Stimulated activated naive CD8-positive, alpha-beta T cell treated with anti-CD3 and anti-CD28 coated beads, Interleukin-15, Interleukin-2, amounts not matched to agents 100 ng/mL and 50 ng/mL, for 24 hours (primary cell): ENCODE data around the gene PRDM16.
"Not testable (repeated sequence)": the region's sequence is repeated elsewhere in the genome, so short reads cannot be mapped to it uniquely, and the experiment has no call there.

ENCODE experiments used
- H3K27ac Mint-ChIP-seq: one replicate; pipeline ENCODE4 v1.8.0; 2021; ENCODE audit warnings: mild to moderate bottlenecking, mixed read lengths
- H3K27me3 Mint-ChIP-seq: one replicate; pipeline ENCODE4 v1.8.0; 2021; ENCODE audit warnings: mixed read lengths
- H3K36me3 Mint-ChIP-seq: one replicate; pipeline ENCODE4 v1.8.0; 2021; ENCODE audit warnings: low read depth, mixed read lengths
- H3K4me1 Mint-ChIP-seq: one replicate; pipeline ENCODE4 v1.8.0; 2021; ENCODE audit warnings: low read depth, mixed read lengths
- H3K4me3 Mint-ChIP-seq: one replicate; pipeline ENCODE4 v1.8.0; 2021; ENCODE audit warnings: mild to moderate bottlenecking, mixed read lengths
- H3K9me3 Mint-ChIP-seq: one replicate; pipeline ENCODE4 v1.8.0; 2021; ENCODE audit warnings: mixed read lengths

The PRDM16 gene

DNA sequence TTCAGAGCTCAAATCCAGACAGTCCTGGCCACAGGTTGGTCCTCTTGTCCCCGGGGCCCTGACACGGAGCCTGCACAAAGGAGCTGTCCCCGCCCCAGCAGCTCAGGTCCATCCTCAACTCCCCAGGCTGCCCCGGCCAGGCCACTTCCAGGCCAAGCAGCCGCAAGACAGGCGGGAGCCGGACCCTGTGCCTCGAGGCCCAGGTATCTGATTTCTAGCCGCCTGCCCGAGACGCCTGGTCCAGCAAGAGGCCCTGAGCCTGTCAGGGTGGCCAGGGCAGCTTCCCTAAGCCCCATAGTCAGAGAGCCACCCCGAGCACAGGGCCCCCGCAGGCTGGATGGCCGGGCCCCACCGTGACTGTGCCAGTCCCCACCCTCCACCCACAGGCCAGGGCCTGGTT is 165.3 kb downstream of the PRDM16 start:
- H3K4me3 Mint-ChIP-seq = no peak overlapping the region
- H3K9me3 Mint-ChIP-seq = no peaks in the 10 kb centered on the region
- H3K27me3 Mint-ChIP-seq = no peaks in the 10 kb centered on the region
- no peaks in the 10 kb centered on the region for H3K4me1 Mint-ChIP-seq
- no peaks in the 10 kb centered on the region for H3K36me3 Mint-ChIP-seq
- H3K27ac Mint-ChIP-seq = no peak overlapping the region

DNA sequence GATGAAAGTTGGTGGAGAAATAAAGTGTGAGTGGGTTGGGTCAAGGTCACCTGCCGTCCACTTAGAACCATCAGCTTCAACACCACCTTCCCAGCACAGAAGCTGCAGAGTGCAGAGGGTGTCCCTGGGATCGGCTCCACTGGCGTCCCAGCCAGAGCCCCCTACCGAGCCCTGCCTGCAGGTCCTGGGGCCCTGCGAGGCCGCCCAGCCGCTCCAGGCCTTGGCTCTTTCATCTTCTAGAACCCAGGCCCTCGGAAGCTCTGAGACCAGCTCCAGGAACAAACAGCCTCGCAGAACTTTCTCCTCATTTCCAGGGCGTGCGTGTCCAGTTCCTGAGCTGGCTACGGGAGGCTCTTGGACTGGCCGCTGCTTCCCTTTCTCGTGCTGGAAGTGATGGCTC is 166.0 kb downstream of the PRDM16 start:
- H3K27ac Mint-ChIP-seq = no peak overlapping the region

DNA sequence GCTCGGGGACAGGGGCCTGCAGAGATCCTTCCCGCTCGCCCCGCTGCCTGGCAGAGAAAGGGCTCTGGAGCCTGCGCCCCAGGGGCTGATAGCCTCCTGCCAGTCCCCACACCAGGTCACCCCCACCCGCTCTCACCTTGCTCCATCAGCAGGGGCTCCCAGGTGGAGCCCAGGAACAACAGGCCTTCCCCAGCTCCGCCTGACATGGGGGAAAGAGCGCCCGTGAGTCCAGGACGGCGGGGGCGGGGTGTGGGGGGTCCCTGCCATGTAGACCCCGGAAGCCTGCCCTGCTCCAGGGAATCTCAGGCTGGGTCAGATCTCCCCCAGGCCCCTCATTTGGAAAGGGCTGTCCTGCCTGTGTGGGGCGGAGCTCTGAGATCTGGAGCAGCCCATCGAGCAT is 166.5 kb downstream of the PRDM16 start:
- H3K4me3 Mint-ChIP-seq = no peak overlapping the region
- no peaks in the 10 kb centered on the region for H3K36me3 Mint-ChIP-seq
- no peak overlapping the region for H3K27ac Mint-ChIP-seq
- no peaks in the 10 kb centered on the region for H3K9me3 Mint-ChIP-seq
- H3K4me1 Mint-ChIP-seq = no peaks in the 10 kb centered on the region
- no peaks in the 10 kb centered on the region for H3K27me3 Mint-ChIP-seq

More for the DNA sequence above, 166.0 kb downstream of the PRDM16 start:
- H3K36me3 Mint-ChIP-seq = no peaks in the 10 kb centered on the region
- H3K9me3 Mint-ChIP-seq = no peaks in the 10 kb centered on the region
- H3K27me3 Mint-ChIP-seq = no peaks in the 10 kb centered on the region
- no peak overlapping the region for H3K4me3 Mint-ChIP-seq
- H3K4me1 Mint-ChIP-seq = no peaks in the 10 kb centered on the region

DNA sequence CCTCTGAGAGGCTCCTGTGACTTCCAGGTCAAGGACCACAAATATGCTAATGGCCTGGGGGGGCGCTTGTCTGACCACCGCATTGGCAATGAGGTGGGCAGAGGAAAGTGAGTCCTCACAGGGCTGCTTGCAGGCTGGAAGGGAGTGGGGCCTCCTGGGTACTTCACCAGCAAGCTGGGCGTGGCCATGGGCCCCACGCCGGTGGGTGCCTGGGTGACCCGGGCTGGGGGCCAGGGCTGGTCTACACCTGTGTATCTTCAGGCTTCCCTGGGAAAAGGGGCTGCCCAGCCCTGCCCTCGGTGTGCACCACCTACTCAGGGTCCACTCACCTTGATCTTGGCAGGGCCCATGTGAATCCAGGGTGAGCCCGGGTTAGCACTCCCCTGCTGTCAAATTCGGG is 167.4 kb downstream of the PRDM16 start:
- Mint-ChIP-seq H3K4me3 (no peak overlapping the region), H3K27me3 (no peaks in the 10 kb centered on the region), H3K4me1 (no peaks in the 10 kb centered on the region), H3K36me3 (no peaks in the 10 kb centered on the region), H3K9me3 (no peaks in the 10 kb centered on the region), H3K27ac (no peak overlapping the region)

DNA sequence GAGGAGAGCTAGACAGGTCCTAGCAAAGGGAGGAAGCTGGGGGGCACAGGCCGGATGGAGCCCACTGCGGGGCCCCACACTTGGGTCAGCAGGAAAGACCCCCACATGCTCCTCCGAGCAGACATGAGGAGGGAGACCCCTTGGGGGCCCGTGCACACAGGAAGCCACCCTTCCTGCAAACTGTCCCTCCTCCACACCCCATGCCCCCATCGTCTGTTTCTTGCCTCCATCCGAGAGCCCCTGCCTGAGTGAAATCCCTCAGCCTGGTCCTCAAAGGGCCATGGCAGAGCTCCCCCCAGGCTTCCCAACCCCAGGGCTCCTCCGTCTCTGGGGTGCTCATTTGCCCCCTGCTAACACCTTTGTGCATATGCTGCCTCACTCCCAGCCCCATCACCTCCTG is 168.0 kb downstream of the PRDM16 start:
- H3K27me3 Mint-ChIP-seq = no peaks in the 10 kb centered on the region
- no peak overlapping the region for H3K27ac Mint-ChIP-seq
- H3K36me3 Mint-ChIP-seq = no peaks in the 10 kb centered on the region
- no peak overlapping the region for H3K4me3 Mint-ChIP-seq
- H3K4me1 Mint-ChIP-seq = no peaks in the 10 kb centered on the region
- no peaks in the 10 kb centered on the region for H3K9me3 Mint-ChIP-seq

DNA sequence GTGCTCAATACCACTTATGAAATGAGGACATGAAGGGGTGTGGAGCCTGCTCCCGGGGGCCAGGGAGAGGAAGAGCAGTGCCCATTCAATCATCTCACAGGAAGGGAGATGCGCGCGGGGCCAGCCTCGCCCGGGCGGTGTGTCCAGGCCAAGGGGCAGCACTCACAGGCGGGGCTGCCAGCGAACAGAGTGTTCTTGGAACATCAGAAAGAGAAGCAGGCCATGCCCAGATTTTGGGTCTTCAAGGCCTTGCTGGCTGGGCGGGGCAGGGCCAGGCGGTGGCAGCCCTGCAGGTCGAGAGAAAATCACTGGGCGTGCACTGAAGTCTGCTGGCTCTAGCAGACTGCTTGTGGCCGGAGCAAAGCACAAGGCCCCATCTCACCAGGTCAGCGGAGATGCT is 168.6 kb downstream of the PRDM16 start:
- no peak overlapping the region for H3K4me3 Mint-ChIP-seq

DNA sequence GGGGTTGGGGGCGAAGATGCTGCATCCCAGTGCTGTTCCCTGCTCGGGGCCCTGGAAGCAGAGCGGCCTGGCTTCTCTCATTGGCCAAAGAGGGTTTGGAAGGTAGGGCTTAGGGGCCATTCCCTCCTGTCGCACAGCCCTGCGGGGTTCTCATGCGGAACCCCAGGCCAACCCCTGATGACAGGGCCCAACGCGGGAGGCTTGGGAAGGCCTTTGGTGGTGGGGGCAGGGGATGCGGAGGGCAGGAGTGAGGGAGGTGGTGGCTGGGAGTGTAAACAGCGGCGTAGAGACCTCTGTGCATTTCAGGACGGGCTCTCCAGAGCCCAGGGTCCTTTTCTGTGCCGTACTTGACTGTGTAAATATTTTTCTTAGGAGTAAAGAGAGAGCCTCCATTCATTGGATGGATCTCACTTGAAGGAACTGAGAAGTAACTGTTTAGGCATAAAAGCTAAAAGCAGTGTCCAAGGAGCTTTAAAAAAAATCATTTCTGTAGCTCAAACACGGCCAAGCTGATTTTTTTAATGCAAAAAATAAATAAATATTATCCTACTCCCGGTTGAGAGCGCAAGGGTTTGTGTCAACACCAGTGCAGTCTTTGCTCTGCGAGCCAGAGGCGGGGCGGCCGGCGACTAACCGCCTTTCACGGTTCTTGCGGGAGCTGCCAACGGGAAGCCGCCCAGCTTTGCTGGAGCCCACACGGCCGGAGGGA is 169.1 kb downstream of the PRDM16 start:
- Mint-ChIP-seq H3K36me3 (no peaks in the 10 kb centered on the region), H3K4me3 (no peak overlapping the region), H3K27me3 (no peaks in the 10 kb centered on the region), H3K9me3 (no peaks in the 10 kb centered on the region), H3K27ac (no peak overlapping the region), H3K4me1 (no peaks in the 10 kb centered on the region)

More for the DNA sequence above, 168.6 kb downstream of the PRDM16 start:
- Mint-ChIP-seq H3K9me3 (no peaks in the 10 kb centered on the region), H3K27ac (no peak overlapping the region), H3K36me3 (no peaks in the 10 kb centered on the region), H3K27me3 (no peaks in the 10 kb centered on the region), H3K4me1 (no peaks in the 10 kb centered on the region)

DNA sequence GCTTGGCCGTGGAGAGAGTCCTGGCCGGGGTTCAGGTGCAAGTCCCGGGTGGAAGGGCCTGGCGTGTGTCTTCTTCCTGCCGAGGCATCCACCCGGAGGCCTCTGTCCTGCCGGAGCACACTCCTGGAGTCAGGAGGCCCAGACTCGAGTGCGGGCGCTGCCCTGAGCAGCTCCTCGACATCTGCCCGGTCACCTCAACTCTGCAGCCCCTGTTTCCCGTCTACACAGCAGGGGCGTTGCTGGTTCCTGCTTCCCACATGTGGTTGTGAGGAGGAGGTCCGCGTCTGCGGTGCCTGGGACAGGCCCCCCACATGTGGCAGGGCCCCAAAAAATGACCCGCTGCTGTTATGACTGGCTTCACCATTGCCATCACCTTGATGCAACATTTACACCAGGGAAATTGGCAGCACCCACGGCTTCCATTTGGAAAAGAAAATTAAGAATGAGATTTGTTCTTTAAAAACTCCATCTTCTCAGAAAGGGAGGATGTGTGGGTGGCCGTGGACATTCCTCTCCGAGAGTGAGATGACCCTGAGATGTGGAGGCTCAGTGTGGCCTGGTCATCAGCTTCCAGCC is 169.8 kb downstream of the PRDM16 start:
- no peaks in the 10 kb centered on the region for H3K4me1 Mint-ChIP-seq
- no peaks in the 10 kb centered on the region for H3K36me3 Mint-ChIP-seq
- H3K4me3 Mint-ChIP-seq = no peak overlapping the region
- H3K27me3 Mint-ChIP-seq = no peaks in the 10 kb centered on the region
- H3K9me3 Mint-ChIP-seq = no peaks in the 10 kb centered on the region
- H3K27ac Mint-ChIP-seq = no peak overlapping the region

DNA sequence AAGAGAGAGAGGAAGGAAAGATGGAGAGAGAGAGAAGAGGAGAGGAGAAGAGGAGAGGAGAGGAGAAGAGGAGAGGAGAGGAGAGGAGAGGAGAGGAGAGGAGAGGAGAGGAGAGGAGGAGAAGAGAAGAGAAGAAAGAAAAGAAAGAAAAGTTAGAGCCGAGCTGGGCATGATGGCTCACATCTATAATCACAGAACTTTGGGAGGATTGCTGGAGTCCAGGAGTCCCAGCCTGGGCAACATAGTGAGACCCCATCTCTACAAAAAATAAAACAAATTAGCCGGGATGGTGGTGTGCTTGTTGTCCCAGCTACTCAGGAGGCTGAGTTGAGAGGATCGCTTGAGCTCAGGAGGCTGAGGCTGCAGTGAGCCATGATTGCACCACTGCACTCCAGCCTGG is 171.0 kb downstream of the PRDM16 start:
- not testable (repeated sequence) for H3K4me3 Mint-ChIP-seq, H3K9me3 Mint-ChIP-seq, H3K36me3 Mint-ChIP-seq, H3K27me3 Mint-ChIP-seq, H3K27ac Mint-ChIP-seq, H3K4me1 Mint-ChIP-seq

DNA sequence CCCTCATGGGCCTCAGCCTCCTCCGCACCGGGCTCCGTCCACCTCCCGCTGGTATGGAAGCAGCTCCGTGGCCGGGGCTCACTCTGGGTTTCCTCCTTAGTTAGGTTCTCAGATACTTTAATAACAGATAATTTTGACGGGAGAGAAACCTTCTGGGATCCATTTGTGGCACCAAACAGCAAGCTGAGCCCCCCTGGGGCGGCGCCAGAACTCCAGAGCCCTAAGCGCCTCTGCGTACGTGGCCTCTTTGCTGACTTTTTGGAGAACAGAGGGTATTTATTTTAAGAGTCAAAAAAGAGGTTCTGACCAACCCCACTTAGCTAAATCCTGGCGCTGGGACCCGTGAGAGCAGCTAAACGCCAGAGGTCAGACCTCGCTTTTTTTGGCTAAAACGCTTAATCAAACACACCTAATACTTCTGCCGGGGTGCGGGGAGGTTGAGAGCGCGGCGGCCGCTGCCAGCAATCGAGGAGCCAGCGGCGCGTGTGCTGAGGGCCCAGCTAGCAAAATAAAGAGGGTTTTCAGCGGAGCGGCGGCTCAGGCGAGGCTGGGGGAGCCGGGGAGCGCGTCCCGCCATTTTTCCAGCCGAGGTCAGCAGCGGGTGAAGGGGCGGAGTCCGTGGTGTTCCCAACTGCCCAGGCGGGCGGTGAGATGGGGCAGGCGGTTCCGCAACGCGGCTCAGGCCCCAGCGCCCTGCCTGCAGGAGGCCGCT is 171.7 kb downstream of the PRDM16 start:
- Mint-ChIP-seq H3K4me1 (no peaks in the 10 kb centered on the region), H3K27me3 (no peaks in the 10 kb centered on the region), H3K27ac (no peak overlapping the region), H3K9me3 (no peaks in the 10 kb centered on the region), H3K36me3 (no peaks in the 10 kb centered on the region), H3K4me3 (no peak overlapping the region)

DNA sequence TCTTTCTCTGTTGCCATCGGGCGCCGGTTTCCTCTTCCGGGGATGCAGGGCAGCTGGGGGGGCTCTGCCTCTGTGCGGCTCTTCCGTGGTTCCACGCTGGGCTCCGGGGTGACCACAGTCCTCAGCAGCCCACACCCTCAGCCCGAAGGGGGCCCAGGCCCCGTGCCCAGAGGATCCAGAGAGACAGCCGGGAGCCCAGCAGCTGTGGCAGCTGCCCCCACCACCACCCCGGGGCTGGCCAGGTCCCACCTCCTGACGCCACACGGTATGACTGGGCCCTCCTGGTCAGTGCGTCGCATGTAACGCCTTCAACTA is 172.2 kb downstream of the PRDM16 start:
- Mint-ChIP-seq H3K4me1 (no peaks in the 10 kb centered on the region), H3K27ac (no peak overlapping the region), H3K4me3 (no peak overlapping the region), H3K9me3 (no peaks in the 10 kb centered on the region), H3K36me3 (no peaks in the 10 kb centered on the region), H3K27me3 (no peaks in the 10 kb centered on the region)

DNA sequence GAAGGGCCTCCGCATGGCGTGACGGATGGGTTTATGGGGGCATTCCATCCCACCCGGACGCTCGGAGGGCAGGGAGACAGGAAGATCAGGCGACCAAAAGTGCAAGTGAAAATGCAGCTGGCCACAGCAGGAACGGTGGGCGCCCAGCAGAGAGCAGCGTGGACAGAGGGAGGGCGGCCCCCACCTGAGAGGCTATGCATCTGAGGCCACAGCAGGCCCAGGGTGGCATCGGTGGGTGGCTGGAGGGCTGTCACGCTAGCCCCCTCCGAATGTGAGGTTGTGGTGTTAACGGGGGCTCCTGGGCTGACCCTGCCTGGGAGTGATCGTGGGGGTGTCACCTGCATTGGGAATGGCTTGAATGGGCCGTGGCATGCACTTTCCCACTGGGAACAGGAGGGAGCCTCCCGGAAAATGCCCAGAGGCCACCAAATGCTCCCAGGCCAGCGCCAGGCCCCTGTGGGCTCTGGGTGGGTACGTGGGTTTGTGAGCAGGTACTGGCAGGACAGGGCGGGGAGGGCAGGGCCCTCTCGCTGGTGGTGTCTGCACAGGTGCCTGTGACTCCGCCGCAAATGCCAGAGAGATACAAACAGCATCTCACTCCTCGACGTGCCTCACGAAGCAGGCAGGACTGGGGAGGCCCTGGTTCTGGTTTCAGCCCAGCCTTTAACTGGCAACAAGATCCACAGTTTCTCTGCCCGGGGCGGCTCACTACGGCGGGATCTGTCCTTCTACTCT is 172.8 kb downstream of the PRDM16 start:
- H3K27me3 Mint-ChIP-seq = peaks cover under 1% of the 10 kb centered on the region
- no peaks in the 10 kb centered on the region for H3K4me1 Mint-ChIP-seq
- no peaks in the 10 kb centered on the region for H3K9me3 Mint-ChIP-seq
- no peak overlapping the region for H3K27ac Mint-ChIP-seq
- H3K36me3 Mint-ChIP-seq = no peaks in the 10 kb centered on the region
- H3K4me3 Mint-ChIP-seq = no peak overlapping the region

DNA sequence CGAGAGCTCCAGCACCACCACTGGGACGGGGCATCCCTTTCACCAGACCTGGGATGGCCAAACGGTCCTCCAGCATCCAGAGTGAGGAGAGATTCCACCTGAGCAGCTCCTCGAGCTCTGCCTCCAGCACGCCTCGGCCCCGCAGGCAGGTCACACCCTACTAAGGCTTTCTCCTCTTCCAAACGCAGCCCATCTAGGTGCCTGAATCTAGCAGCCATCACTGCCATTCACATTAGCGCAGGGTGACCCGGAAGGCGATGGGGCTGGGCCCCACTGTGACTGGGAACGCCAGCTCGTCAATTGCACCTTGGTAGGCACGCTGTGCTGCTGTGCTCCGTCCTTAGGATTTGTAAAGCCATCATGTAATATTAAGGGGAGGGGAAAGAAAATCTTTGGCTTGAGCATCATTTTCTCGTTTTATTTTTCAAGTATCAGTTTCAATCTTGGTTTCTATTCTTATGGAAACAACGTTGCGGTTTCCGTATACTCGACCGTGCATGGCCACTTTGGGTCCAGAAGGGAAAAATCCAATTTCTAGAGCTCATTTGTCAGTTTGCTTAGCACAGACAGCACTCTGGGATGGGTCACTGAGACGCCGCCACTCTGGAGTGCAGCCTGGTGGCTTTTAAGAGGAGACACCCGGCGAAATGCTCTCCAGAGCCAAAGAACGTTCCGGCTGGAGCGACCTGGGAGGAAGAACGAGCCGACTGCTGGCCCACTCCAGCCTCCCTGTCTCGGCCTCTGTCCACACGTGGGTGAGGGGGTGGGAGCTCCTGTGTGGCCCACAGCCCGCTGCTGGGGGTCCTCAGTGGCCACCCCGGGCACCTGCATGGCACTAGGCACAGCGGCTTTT is 173.6 kb downstream of the PRDM16 start:
- H3K27me3 Mint-ChIP-seq = peaks cover 5% of the 10 kb centered on the region
- H3K27ac Mint-ChIP-seq = no peak overlapping the region
- H3K4me3 Mint-ChIP-seq = no peak overlapping the region
- no peaks in the 10 kb centered on the region for H3K9me3 Mint-ChIP-seq
- H3K36me3 Mint-ChIP-seq = no peaks in the 10 kb centered on the region
- H3K4me1 Mint-ChIP-seq = no peaks in the 10 kb centered on the region

DNA sequence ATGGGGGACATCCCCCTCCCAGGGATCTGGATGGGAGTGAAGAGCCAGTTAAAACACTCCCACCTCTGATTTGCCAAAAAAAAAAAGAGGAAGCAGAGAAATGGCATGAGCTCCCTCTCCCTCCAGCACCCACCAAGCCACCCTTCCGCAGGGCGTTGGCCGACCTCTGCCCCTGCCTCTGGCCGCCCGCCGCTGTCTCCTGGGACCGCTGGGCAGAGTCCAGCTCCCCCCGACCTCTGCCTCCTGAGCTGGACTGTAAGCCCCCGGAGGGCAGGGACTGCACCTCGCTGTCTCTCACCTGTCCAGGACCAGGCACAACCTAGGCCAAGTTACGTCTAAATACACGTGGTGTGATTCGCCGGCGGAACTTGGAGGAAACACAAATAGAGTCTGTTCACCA is 174.3 kb downstream of the PRDM16 start:
- Mint-ChIP-seq H3K4me1 (no peaks in the 10 kb centered on the region), H3K27me3 (peaks cover 9% of the 10 kb centered on the region), H3K27ac (no peak overlapping the region), H3K36me3 (no peaks in the 10 kb centered on the region), H3K9me3 (no peaks in the 10 kb centered on the region), H3K4me3 (no peak overlapping the region)
